H1 (cell line): ENCODE data around the gene PCDHA5. TPM values are rescaled to one million over a fixed set of nuclear protein-coding genes. Genes with fewer than 3 reads are reported as not detected.

Experiments used
- CTCF ChIA-PET: fragments of 300-600 bp; sonication (Branson Sonifier 250); formaldehyde crosslinking; loops from one replicate; lab custom pipeline; 2021; ENCODE audit not compliant: partially characterized antibody; lab: Charles Lee
- POLR2A ChIA-PET: fragments of 300-600 bp; sonication (Branson Sonifier 250); formaldehyde crosslinking; loops from one replicate; lab custom pipeline; 2021; ENCODE audit warnings: inconsistent platforms; ENCODE audit not compliant: partially characterized antibody; lab: Charles Lee
- DNase-seq, 2 experiments: peaks; one replicate each; pipeline versions ENCODE4 v3.0.0 to v3.0.0-alpha.2; 2010 to 2022; ENCODE audit warnings: low spot score in 2 of 2, low read depth in 1 of 2, mixed read lengths in 1 of 2
- FAIRE-seq: peaks from 2 replicates; lab custom pipeline; 2011; peaks lifted over from hg19 to GRCh38; lab: Jason Lieb, UNC
- H2AFZ ChIP-seq: 2 replicates; pipeline ENCODE4 v1.8.1; 2012; ENCODE audit warnings: low read length, inconsistent platforms
- H2AK5ac ChIP-seq: 2 replicates; pipeline ENCODE4 v1.6.1; 2013; ENCODE audit warnings: low read depth, low read length
- H2BK120ac ChIP-seq: replicated peaks from 2 replicates; pipeline ENCODE3; 2013; ENCODE audit warnings: low read depth, low read length, inconsistent platforms
- H2BK12ac ChIP-seq: 2 replicates; pipeline ENCODE4 v1.6.1; 2013; ENCODE audit warnings: low read depth, low read length
- H2BK15ac ChIP-seq: 2 replicates; pipeline ENCODE4 v1.6.1; 2013; ENCODE audit warnings: low read length
- H2BK20ac ChIP-seq: 2 replicates; pipeline ENCODE4 v1.6.1; 2013; ENCODE audit warnings: low read length
- H2BK5ac ChIP-seq: 2 replicates; pipeline ENCODE4 v1.6.1; 2013; ENCODE audit warnings: low read depth, low read length
- H3K14ac ChIP-seq: 2 replicates; pipeline ENCODE4 v1.6.1; 2013; ENCODE audit warnings: inconsistent platforms; ENCODE audit not compliant: insufficient read length
- H3K18ac ChIP-seq: 2 replicates; pipeline ENCODE4 v1.6.1; 2013; ENCODE audit warnings: low read length; ENCODE audit errors: extremely low read depth
- H3K23ac ChIP-seq: 2 replicates; pipeline ENCODE4 v1.6.1; 2013; ENCODE audit warnings: inconsistent platforms; ENCODE audit not compliant: insufficient read length
- H3K23me2 ChIP-seq: 2 replicates; pipeline ENCODE4 v1.6.1; 2013; ENCODE audit warnings: low read depth, low read length
- H3K27ac ChIP-seq: 2 replicates; pipeline ENCODE4 v1.6.1; 2011; ENCODE audit warnings: low read depth, low read length, inconsistent platforms
- H3K27me3 ChIP-seq, 4 experiments: replicated peaks in 1 of 4; 1 replicate in 1 of 4; 2 replicates in 3 of 4; pipeline versions ENCODE4 v1.6.1 to v1.8.1; 2011 to 2013; ENCODE audit warnings: low read length in 3 of 4, mild to moderate bottlenecking in 3 of 4, inconsistent platforms in 2 of 4, mixed read lengths in 2 of 4, moderate library complexity in 1 of 4; ENCODE audit not compliant: control insufficient read depth in 3 of 4, insufficient read depth in 3 of 4; ENCODE audit errors: extremely low read depth in 1 of 4
- H3K36me3 ChIP-seq, 4 experiments: 2 replicates each; pipeline versions ENCODE4 v1.6.1 to v1.8.1; 2011 to 2013; ENCODE audit warnings: mild to moderate bottlenecking in 4 of 4, low read length in 3 of 4, moderate library complexity in 2 of 4, control low read depth in 1 of 4, inconsistent platforms in 1 of 4; ENCODE audit not compliant: insufficient read depth in 4 of 4, control insufficient read depth in 2 of 4
- H3K4ac ChIP-seq: replicated peaks from 2 replicates; pipeline ENCODE3; 2013; ENCODE audit warnings: low read length, low read depth, mixed read lengths, inconsistent platforms; ENCODE audit not compliant: insufficient read length
- H3K4me1 ChIP-seq, 4 experiments: replicated peaks in 1 of 4; 1 replicate in 1 of 4; 2 replicates in 3 of 4; pipeline versions ENCODE4 v1.6.1 to v1.8.1; 2011 to 2013; ENCODE audit warnings: low read length in 3 of 4, inconsistent platforms in 2 of 4, mixed read lengths in 1 of 4; ENCODE audit not compliant: insufficient read depth in 4 of 4, control insufficient read depth in 3 of 4
- H3K4me2 ChIP-seq, 2 experiments: 2 replicates each; pipeline versions ENCODE4 v1.6.1 to v1.8.1; 2011 to 2013; ENCODE audit warnings: low read depth in 2 of 2, low read length in 2 of 2, control low read depth in 1 of 2, inconsistent platforms in 1 of 2, mild to moderate bottlenecking in 1 of 2; ENCODE audit not compliant: insufficient read depth in 1 of 2
- H3K4me3 ChIP-seq, 4 experiments: fragments of 200-600, 300-600 bp in 1 of 4; sonication (generic), shearing (Covaris generic), sonication (Bioruptor Twin) in 1 of 4; 2 replicates each; pipeline versions ENCODE4 v1.5.1 to v1.8.1; 2011 to 2016; ENCODE audit warnings: low read length in 4 of 4, low read depth in 3 of 4, control low read depth in 2 of 4, inconsistent platforms in 2 of 4, mild to moderate bottlenecking in 2 of 4, mixed read lengths in 1 of 4, moderate library complexity in 1 of 4; ENCODE audit not compliant: insufficient read depth in 2 of 4; ENCODE audit errors: extremely low read depth in 1 of 4
- H3K56ac ChIP-seq: replicated peaks from 2 replicates; pipeline ENCODE3; 2013; ENCODE audit warnings: low read depth, mild to moderate bottlenecking, mixed read lengths, low read length, inconsistent platforms; ENCODE audit not compliant: insufficient read length
- H3K79me1 ChIP-seq: 2 replicates; pipeline ENCODE4 v1.6.1; 2013; ENCODE audit warnings: low read depth, low read length, control low read depth
- H3K79me2 ChIP-seq, 2 experiments: 2 replicates each; pipeline versions ENCODE4 v1.6.1 to v1.8.1; 2012 to 2013; ENCODE audit warnings: low read length in 2 of 2, mild to moderate bottlenecking in 2 of 2, inconsistent platforms in 1 of 2; ENCODE audit not compliant: insufficient read depth in 2 of 2, control insufficient read depth in 1 of 2
- H3K9ac ChIP-seq, 4 experiments: replicated peaks in 1 of 4; 1 replicate in 1 of 4; 2 replicates in 3 of 4; pipeline versions ENCODE4 v1.6.1 to v1.8.1; 2011 to 2013; ENCODE audit warnings: low read depth in 3 of 4, low read length in 3 of 4, control low read depth in 2 of 4, mild to moderate bottlenecking in 2 of 4, moderate library complexity in 2 of 4, inconsistent platforms in 1 of 4; ENCODE audit errors: extremely low read depth in 1 of 4
- H3K9me3 ChIP-seq, 2 experiments: 2 replicates each; pipeline versions ENCODE4 v1.6.1 to v1.8.1; 2012 to 2013; ENCODE audit warnings: mild to moderate bottlenecking in 2 of 2, moderate library complexity in 2 of 2, control low read depth in 1 of 2, inconsistent platforms in 1 of 2, low read depth in 1 of 2, low read length in 1 of 2, mixed read lengths in 1 of 2; ENCODE audit not compliant: insufficient read depth in 2 of 2
- H4K20me1 ChIP-seq, 2 experiments: replicated peaks in 1 of 2; 2 replicates each; pipeline versions ENCODE3 to v1.8.1; 2011 to 2013; ENCODE audit warnings: inconsistent platforms in 2 of 2, low read length in 2 of 2, mild to moderate bottlenecking in 1 of 2; ENCODE audit not compliant: insufficient read depth in 2 of 2, control insufficient read depth in 1 of 2
- H4K5ac ChIP-seq: 2 replicates; pipeline ENCODE4 v1.6.1; 2013; ENCODE audit warnings: low read length, low read depth, mixed read lengths, inconsistent platforms; ENCODE audit not compliant: insufficient read length
- H4K8ac ChIP-seq: 2 replicates; pipeline ENCODE4 v1.8.0; 2013; ENCODE audit warnings: mild to moderate bottlenecking, moderate library complexity, low read length, inconsistent platforms; ENCODE audit not compliant: insufficient read depth; ENCODE audit errors: extremely low read depth
- H4K91ac ChIP-seq: replicated peaks from 2 replicates; pipeline ENCODE3; 2013; ENCODE audit warnings: low read length, mixed read lengths, inconsistent platforms; ENCODE audit not compliant: insufficient read length
- EGR1 ChIP-seq: IDR thresholded peaks from 2 replicates; pipeline ENCODE4 v1.6.1; 2011; ENCODE audit warnings: low read depth, low read length, borderline replicate concordance
- RFX5 ChIP-seq: IDR thresholded peaks from 2 replicates; pipeline ENCODE4 v1.6.1; 2011; ENCODE audit warnings: low read depth, low read length, improper control_type of control experiment, borderline replicate concordance
- SAP30 ChIP-seq: fragments of 300-600 bp; sonication (generic); IDR thresholded peaks from 2 replicates; pipeline ENCODE4 v1.7.1; 2012; ENCODE audit warnings: low read length, moderate library complexity, mild to moderate bottlenecking, inconsistent platforms; ENCODE audit not compliant: insufficient read depth, insufficient replicate concordance
- WGBS, 2 experiments: shearing (Covaris generic) in 1 of 2; methylation state at CpG; one replicate each; pipeline versions ENCODE4 v1.1.6 to v1.1.7; 2013 to 2015; ENCODE audit warnings: low lambda C conversion rate in 2 of 2, mixed read lengths in 2 of 2, inconsistent platforms in 1 of 2, low coverage in 1 of 2, missing lambda C conversion rate in 1 of 2; ENCODE audit not compliant: insufficient replicate concordance in 2 of 2, insufficient coverage in 1 of 2, insufficient read length in 1 of 2; ENCODE audit errors: extremely low coverage in 1 of 2, missing lambda C conversion rate in 1 of 2; 5-methylcytosine and 5-hydroxymethylcytosine counted together
- polyA plus RNA-seq, 7 experiments: library from polyadenylated mRNA; depleted of rRNA in 3 of 7; stranded (reverse) in 5 of 7; unstranded in 2 of 7; fragments of >200 nt in 5 of 7; fragments of 200-250 nt in 2 of 7; gene quantifications; 1 replicate in 5 of 7; 2 replicates in 1 of 7; 4 replicates in 1 of 7; pipeline versions ENCODE4 v1.2.1 to v1.2.3, GENCODE V29; 2011 to 2013; ENCODE audit warnings: missing spikeins in 2 of 7, mixed read lengths in 2 of 7
- total RNA-seq: library from RNA; stranded (reverse); fragmentation: NEBNext Ultra II Directional; extraction: Animal tissue kit (Norgen Biotek cat#: 25700); gene quantifications from 2 replicates; pipeline ENCODE4 v1.2.1, GENCODE V29; 2021
- TF ChIP-seq, protein P1 (sequence below): IDR thresholded peaks from 2 replicates; pipeline ENCODE4 v1.6.1; 2012; ENCODE audit warnings: inconsistent platforms

PCDHA5 gene
- total and polyA plus RNA-seq, 2 of the 8 experiments (the other 6 are each of a cell fraction or from before 2014, with no cell fraction given) = 0.33 to 0.76 TPM

DNA sequence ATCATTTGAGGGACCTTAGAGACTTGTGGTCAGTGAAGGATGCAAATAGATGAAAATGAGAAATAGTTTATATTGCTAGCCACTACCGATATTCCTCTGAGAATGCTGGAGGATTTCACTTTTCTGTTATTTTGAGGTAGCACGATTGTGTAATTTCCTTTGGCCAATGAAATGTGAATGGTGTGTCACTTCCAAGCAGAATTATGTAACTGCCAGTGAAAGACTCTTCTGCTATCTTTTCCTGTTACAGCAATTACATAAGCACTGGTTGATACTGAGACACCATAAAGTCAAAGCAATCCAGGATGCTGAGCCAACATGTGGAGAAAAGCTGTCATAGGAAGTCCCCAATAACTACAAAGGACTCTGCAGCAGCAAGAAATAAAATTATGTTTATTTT lies 30.3 kb upstream of the PCDHA5 start:
- Histone ChIP-seq H3K4ac (no peak overlapping the region), H4K8ac (no peak overlapping the region), H3K9me3 (peaks cover 14 to 35% of the 10 kb centered on the region in 2 experiments), H3K36me3 (peaks cover 0 to 3% (median 0%) of the 10 kb centered on the region in 4 experiments; a peak in 1 of 8 replicates), H4K91ac (no peak overlapping the region), H3K23me2 (no peaks in the 10 kb centered on the region), H3K27ac (no peak overlapping the region), H2BK12ac (no peak overlapping the region), H3K4me3 (no peak overlapping the region), H2BK15ac (no peak overlapping the region), H4K20me1 (no peaks in the 10 kb centered on the region), H3K56ac (no peak overlapping the region), H2BK20ac (no peak overlapping the region), H2AK5ac (no peak overlapping the region), H3K4me1 (no peaks in the 10 kb centered on the region), H3K9ac (no peak overlapping the region), H4K5ac (no peak overlapping the region), H2AFZ (no peak overlapping the region), H2BK5ac (no peak overlapping the region), H2BK120ac (no peak overlapping the region), H3K14ac (no peak overlapping the region), H3K79me2 (no peaks in the 10 kb centered on the region), H3K79me1 (no peaks in the 10 kb centered on the region), H3K18ac (no peak overlapping the region), H3K27me3 (no peaks in the 10 kb centered on the region), H3K23ac (no peak overlapping the region), H3K4me2 (no peak overlapping the region)
- ChIA-PET CTCF (interaction anchor here (1.1 to 2.7 kb wide), 2 partner anchors 15 to 51 kb away, joined by 4 to 12 read pairs; partner anchors contain the start of gene PCDHA8), POLR2A (no interaction called here)
- 91% methylated on average over 2 of the region's 2 CpGs; no CpG with 5 or more reads in 1 of the 2 experiments for WGBS, 2 experiments
- no peak for TF ChIP-seq RFX5
- no peak for TF ChIP-seq SAP30
- TF ChIP-seq, protein P1, sequence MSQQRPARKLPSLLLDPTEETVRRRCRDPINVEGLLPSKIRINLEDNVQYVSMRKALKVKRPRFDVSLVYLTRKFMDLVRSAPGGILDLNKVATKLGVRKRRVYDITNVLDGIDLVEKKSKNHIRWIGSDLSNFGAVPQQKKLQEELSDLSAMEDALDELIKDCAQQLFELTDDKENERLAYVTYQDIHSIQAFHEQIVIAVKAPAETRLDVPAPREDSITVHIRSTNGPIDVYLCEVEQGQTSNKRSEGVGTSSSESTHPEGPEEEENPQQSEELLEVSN = no peak
- TF ChIP-seq EGR1 = no peak
- DNase-seq (no peak), FAIRE-seq (no peak)
